Transverse colon (tissue), 4 donors: ENCODE data around the gene PSMB9. TPM values are rescaled to one million over a fixed set of nuclear protein-coding genes. Genes with fewer than 3 reads are reported as not detected.

Experiments used
- DNase-seq: peaks from one replicate; pipeline ENCODE4 v3.0.0-alpha.2; 2019
- H3K27ac ChIP-seq, 4 donors: fragments of 200-600 bp; sonication (generic); 2 replicates each; pipeline ENCODE4 v1.5.1; 2016 to 2018; ENCODE audit warnings: inconsistent platforms in 4 of 4
- H3K27me3 ChIP-seq: fragments of 200-600 bp; sonication (generic); 2 replicates; pipeline ENCODE4 v1.5.1; 2017; ENCODE audit warnings: inconsistent platforms
- H3K36me3 ChIP-seq, 4 donors: fragments of 200-600 bp; sonication (generic); 2 replicates each; pipeline ENCODE4 v1.5.1; 2017 to 2019; ENCODE audit warnings: inconsistent platforms in 4 of 4
- H3K4me1 ChIP-seq, 4 donors: fragments of 200-600 bp; sonication (generic); 2 replicates each; pipeline ENCODE4 v1.5.1; 2017 to 2020; ENCODE audit warnings: inconsistent platforms in 4 of 4
- H3K4me3 ChIP-seq, 4 donors: fragments of 200-600 bp; sonication (generic); 1 replicate in 1 of 4; 2 replicates in 3 of 4; pipeline versions ENCODE4 v1.5.1 to v1.6.1; 2017 to 2019; ENCODE audit warnings: inconsistent platforms in 4 of 4
- H3K9me3 ChIP-seq, 2 donors: fragments of 200-600 bp; sonication (generic); 2 replicates each; pipeline ENCODE4 v1.5.1; 2017 to 2019; ENCODE audit warnings: inconsistent platforms in 2 of 2
- CTCF ChIP-seq, 5 experiments: fragments of 200-600 bp in 3 of 5; fragments of 450-650 bp in 2 of 5; sonication (generic) in 3 of 5; IDR thresholded peaks; 1 replicate in 2 of 5; 2 replicates in 3 of 5; pipeline ENCODE4 v1.5.1; 2016 to 2017; ENCODE audit warnings: antibody characterized with exemption in 5 of 5, inconsistent platforms in 3 of 5, mild to moderate bottlenecking in 2 of 5, moderate library complexity in 1 of 5
- EP300 ChIP-seq: sonication (generic); formaldehyde crosslinking; IDR thresholded peaks from one replicate; pipeline ENCODE4 v1.6.1; 2017; ENCODE audit warnings: antibody characterized with exemption, low read depth
- POLR2A ChIP-seq: fragments of 450-650 bp; IDR thresholded peaks from one replicate; pipeline ENCODE4 v1.6.1; 2016; ENCODE audit warnings: antibody characterized with exemption, mild to moderate bottlenecking, moderate library complexity
- POLR2AphosphoS5 ChIP-seq, 3 donors: sonication (generic); formaldehyde crosslinking; IDR thresholded peaks; one replicate each; pipeline ENCODE4 v1.6.1; 2016; ENCODE audit warnings: antibody characterized with exemption in 3 of 3
- WGBS, 2 donors: methylation state at CpG; one replicate each; pipeline ENCODE4 v1.1.5; 2018; ENCODE audit warnings: low coverage in 1 of 2; 5-methylcytosine and 5-hydroxymethylcytosine counted together
- in situ Hi-C, 4 donors: fragments of 200-750 bp; cut with MboI; loops; one replicate each; pipeline versions ENCODE4 v1.15.0 to v1.15.1; 2017; ENCODE audit warnings: low sequenced_read_pairs in 3 of 4, low pct_ligation_motif_present in 1 of 4, low pct_unique_long_range_greater_than_20kb in 1 of 4
- intact Hi-C: fragments of 100-400 bp; cut with DNase I; formaldehyde crosslinking; loops from one replicate; pipeline ENCODE4 v1.15.1; 2023; ENCODE audit warnings: low total_unique reads
- total RNA-seq, 4 donors: library from RNA; depleted of rRNA; stranded (reverse); fragments of >200 nt; gene quantifications; one replicate each; pipeline ENCODE4 v1.1.0, GENCODE V29; 2016

PSMB9 gene
- total RNA-seq, 4 donors from 2014 or later, result 14.6 to 44.1 (median 32.9) TPM

DNA sequence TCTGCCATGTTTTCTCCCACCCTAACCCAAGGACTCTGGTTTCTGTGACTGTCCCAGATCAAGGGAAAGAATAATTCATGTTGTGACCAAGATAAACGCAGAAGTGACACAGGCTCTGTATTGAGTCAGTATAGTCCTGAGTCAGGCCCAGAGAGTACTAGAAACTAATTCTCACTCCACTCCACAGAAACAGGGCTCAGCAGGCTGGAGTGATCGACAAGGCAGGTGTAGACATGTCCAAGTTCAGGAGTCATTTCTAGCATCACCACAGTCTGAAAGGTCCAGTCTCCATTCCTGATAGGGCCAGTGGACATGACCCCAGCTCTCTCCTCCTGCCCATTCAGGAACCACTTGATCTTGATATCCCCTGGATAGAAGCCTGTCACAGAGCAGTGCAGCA, 39.8 kb upstream of the PSMB9 start:
- TF ChIP-seq EP300 (no peak), CTCF (IDR thresholded peaks at IDR 0.05) (no peak), POLR2A (no peak), POLR2AphosphoS5 (IDR thresholded peaks at IDR 0.05) (no peak)
- H3K9me3 ChIP-seq, result no peaks in the 10 kb centered on the region
- H3K27me3 ChIP-seq, result no peaks in the 10 kb centered on the region
- intact Hi-C loops (no loop called here), in situ Hi-C loops (no loop called here)
- no peak overlapping the region for H3K4me3 ChIP-seq
- H3K27ac ChIP-seq, result no peak overlapping the region
- no peaks in the 10 kb centered on the region for H3K4me1 ChIP-seq
- 89% methylated on average over 2 of the region's 2 CpGs; no CpG with 5 or more reads in 1 of the 2 donors for WGBS, 2 donors
- DNase-seq, result no peak
- H3K36me3 ChIP-seq, result no peaks in the 10 kb centered on the region

DNA sequence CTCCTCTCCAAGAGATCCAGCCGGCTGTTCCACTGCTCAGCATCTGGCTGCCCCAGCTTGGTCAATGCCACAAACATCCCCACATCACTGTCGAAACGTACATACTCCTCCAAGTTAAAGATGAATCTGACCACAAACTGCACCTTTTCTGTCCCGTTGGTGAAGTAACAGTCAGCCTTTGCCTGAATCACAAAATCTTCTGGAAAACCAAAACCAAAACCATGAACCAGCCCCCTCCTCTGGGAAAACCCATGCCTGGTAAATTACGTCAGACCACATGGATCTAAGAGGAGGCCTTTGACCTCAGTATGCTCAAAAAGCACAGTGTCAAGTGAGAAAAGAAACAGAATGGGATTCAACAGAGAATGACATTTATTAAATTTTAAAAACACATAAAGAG, 38.9 kb upstream of the PSMB9 start:
- intact Hi-C loops, result no loop called here
- peak overlapping the region in 1 of 4 donors; percentile 10 for H3K27ac ChIP-seq
- in situ Hi-C loops, result no loop called here
- H3K4me1 ChIP-seq, result no peaks in the 10 kb centered on the region
- 59 to 83% methylated on average over 1 to 5 of the region's 5 CpGs for WGBS, 2 donors
- TF ChIP-seq CTCF (IDR thresholded peaks at IDR 0.05) (no peak), POLR2A (no peak), EP300 (no peak), POLR2AphosphoS5 (IDR thresholded peaks at IDR 0.05) (no peak)
- no peaks in the 10 kb centered on the region for H3K36me3 ChIP-seq
- DNase-seq, result no peak
- no peaks in the 10 kb centered on the region for H3K27me3 ChIP-seq
- no peaks in the 10 kb centered on the region for H3K9me3 ChIP-seq
- no peak overlapping the region for H3K4me3 ChIP-seq

DNA sequence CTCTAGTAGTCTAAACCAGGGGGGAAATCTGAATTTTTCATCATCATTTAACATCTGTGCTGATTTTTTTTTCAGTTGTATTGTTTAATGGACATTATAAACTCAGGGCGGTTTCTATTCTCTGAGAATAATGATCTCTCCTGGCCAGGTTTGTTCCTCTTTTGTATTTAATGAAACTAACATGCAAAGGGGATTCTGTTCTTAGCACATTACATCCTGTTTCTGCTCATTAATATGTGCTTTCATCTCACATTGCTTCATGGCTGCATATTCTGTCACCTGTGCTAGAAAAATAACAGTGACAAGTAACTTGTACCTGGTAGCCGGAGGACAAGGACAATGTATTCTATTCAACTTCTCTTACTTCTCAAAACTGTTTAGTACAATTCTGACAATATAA, 38.0 kb upstream of the PSMB9 start:
- no peak for TF ChIP-seq EP300
- TF ChIP-seq POLR2AphosphoS5 (IDR thresholded peaks at IDR 0.05), result peak in 1 of 3 donors; percentile 28
- no peaks in the 10 kb centered on the region for H3K27me3 ChIP-seq
- peak overlapping the region in 1 of 4 donors; percentile 57 for H3K27ac ChIP-seq
- H3K4me1 ChIP-seq, result no peaks in the 10 kb centered on the region
- no peak overlapping the region for H3K4me3 ChIP-seq
- in situ Hi-C loops (no loop called here), intact Hi-C loops (no loop called here)
- H3K36me3 ChIP-seq, result no peaks in the 10 kb centered on the region
- 70 to 75% methylated on average over 2 of the region's 2 CpGs for WGBS, 2 donors
- no peak for DNase-seq
- no peaks in the 10 kb centered on the region for H3K9me3 ChIP-seq

- Histone ChIP-seq H3K36me3 (no peaks in the 10 kb centered on the region), H3K9me3 (no peaks in the 10 kb centered on the region), H3K27me3 (no peaks in the 10 kb centered on the region), H3K4me1 (no peaks in the 10 kb centered on the region), H3K4me3 (peak within 1 kb of the TSS in 1 of 4 donors; percentile 29), H3K27ac (peak within 1 kb of the TSS in 3 of 4 donors; percentile 42 to 57 (median 52))
- in situ Hi-C loops, result no loop called here
- no peak for DNase-seq
- TF ChIP-seq CTCF (IDR thresholded peaks at IDR 0.05), result no peak
- TF ChIP-seq POLR2A, result no peak
- TF ChIP-seq POLR2AphosphoS5 (IDR thresholded peaks at IDR 0.05), result no peak
- TF ChIP-seq EP300, result no peak
- 24% methylated on average over 3 of the region's 3 CpGs; no CpG with 5 or more reads in 1 of the 2 donors for WGBS, 2 donors
- intact Hi-C loops, result no loop called here
Observed at GRCh38 chr6:32816746-32817204, 37.2 kb upstream of the PSMB9 start, which contains the start of gene HLA-DOB. Gene HLA-DOB, minus strand, starts transcription at chr6:32817002. Its CDS starts 51 bp downstream, at chr6:32816951.

- intact Hi-C loops, result no loop called here
- no peak for DNase-seq
- WGBS, 2 donors, result 68 to 88% methylated on average over 2 of the region's 2 CpGs
- Histone ChIP-seq H3K9me3 (no peaks in the 10 kb centered on the region), H3K27me3 (no peaks in the 10 kb centered on the region), H3K27ac (no peak overlapping the region), H3K4me1 (no peaks in the 10 kb centered on the region), H3K36me3 (no peaks in the 10 kb centered on the region), H3K4me3 (no peak overlapping the region)
- in situ Hi-C loops, result no loop called here
- TF ChIP-seq EP300, result no peak
- TF ChIP-seq POLR2A, result no peak
- no peak for TF ChIP-seq POLR2AphosphoS5 (IDR thresholded peaks at IDR 0.05)
- TF ChIP-seq CTCF (IDR thresholded peaks at IDR 0.05), result no peak
Observed at GRCh38 chr6:32818867-32819266, 35.1 kb upstream of the PSMB9 start.
